Activated T-cell treated with anti-CD3 and anti-CD28 coated beads, Interleukin-2, amount 50 U/mL, for 4 hours (primary cell): ENCODE results near the gene BRD3. TPM values are rescaled to one million over a fixed set of nuclear protein-coding genes. Genes with fewer than 3 reads are reported as not detected.
"Not testable (repeated sequence)": the region's sequence is repeated elsewhere in the genome, so short reads cannot be mapped to it uniquely, and the experiment has no call there.

Experiments
- ATAC-seq, 2 donors: fragments of 200-7000 bp; cut with Tn5 transposase; one replicate each; pipeline ENCODE4 v1.10.0; 2021
- DNase-seq: peaks from one replicate; pipeline ENCODE4 v3.0.0-alpha.2; 2020
- H3K27me3 Mint-ChIP-seq: one replicate; pipeline ENCODE4 v1.8.0; 2021; ENCODE audit warnings: low read depth, mixed read lengths
- H3K36me3 Mint-ChIP-seq: one replicate; pipeline ENCODE4 v1.8.0; 2022; ENCODE audit warnings: mixed read lengths; ENCODE audit not compliant: insufficient read depth
- H3K4me1 Mint-ChIP-seq: one replicate; pipeline ENCODE4 v1.8.0; 2021; ENCODE audit warnings: low read depth, mixed read lengths
- H3K4me3 Mint-ChIP-seq: one replicate; pipeline ENCODE4 v1.8.0; 2021; ENCODE audit warnings: mild to moderate bottlenecking, moderate library complexity, mixed read lengths
- H3K9me3 Mint-ChIP-seq: one replicate; pipeline ENCODE4 v1.8.0; 2021; ENCODE audit warnings: mixed read lengths
- total RNA-seq, 3 donors: library from RNA; stranded (reverse); gene quantifications; one replicate each; pipeline ENCODE4 v1.2.1, GENCODE V29; 2021

BRD3 gene
- total RNA-seq, 3 donors from 2014 or later: 29.3 to 38.2 (median 32.4) TPM

- peaks cover 5% of the 10 kb centered on the region for H3K4me1 Mint-ChIP-seq
- H3K9me3 Mint-ChIP-seq: peaks cover 7% of the 10 kb centered on the region
- no peak overlapping the region for H3K4me3 Mint-ChIP-seq
- DNase-seq (no peak), ATAC-seq (no peak)
- H3K36me3 Mint-ChIP-seq: no peaks in the 10 kb centered on the region
- H3K27me3 Mint-ChIP-seq: peaks cover 19% of the 10 kb centered on the region
Measured at GRCh38 chr9:134073500-134073899, 5.7 kb upstream of the BRD3 start.

GRCh38 chr9:134072683-134073082, 4.9 kb upstream of the BRD3 start:
- H3K9me3 Mint-ChIP-seq, DNase-seq, H3K36me3 Mint-ChIP-seq, H3K4me1 Mint-ChIP-seq, ATAC-seq, H3K4me3 Mint-ChIP-seq: not testable (repeated sequence)
- peaks cover 19% of the 10 kb centered on the region for H3K27me3 Mint-ChIP-seq

- peaks cover 19% of the 10 kb centered on the region for H3K27me3 Mint-ChIP-seq
- H3K36me3 Mint-ChIP-seq: no peaks in the 10 kb centered on the region
- H3K4me3 Mint-ChIP-seq: no peak overlapping the region
- ATAC-seq (no peak), DNase-seq (no peak)
- peaks cover 10% of the 10 kb centered on the region for H3K4me1 Mint-ChIP-seq
- peaks cover under 1% of the 10 kb centered on the region for H3K9me3 Mint-ChIP-seq
Measured at GRCh38 chr9:134071149-134071548, 3.3 kb upstream of the BRD3 start.

GRCh38 chr9:134069480-134070399, 1.9 kb upstream of the BRD3 start:
- DNase-seq (no peak), ATAC-seq (no peak)
- peak overlapping the region; percentile 83 for H3K4me3 Mint-ChIP-seq
- H3K4me1 Mint-ChIP-seq: peaks cover 23% of the 10 kb centered on the region
- no peaks in the 10 kb centered on the region for H3K9me3 Mint-ChIP-seq
- no peaks in the 10 kb centered on the region for H3K36me3 Mint-ChIP-seq
- peaks cover 19% of the 10 kb centered on the region for H3K27me3 Mint-ChIP-seq

GRCh38 chr9:134068744-134069479, 1.1 kb upstream of the BRD3 start:
- ATAC-seq: no peak
- Mint-ChIP-seq H3K4me1 (peaks cover 27% of the 10 kb centered on the region), H3K36me3 (no peaks in the 10 kb centered on the region), H3K27me3 (peaks cover 19% of the 10 kb centered on the region), H3K9me3 (no peaks in the 10 kb centered on the region), H3K4me3 (peak overlapping the region; percentile 83)
- no peak for DNase-seq

GRCh38 chr9:134066913-134067851, 644 bp downstream of the BRD3 start:
- Mint-ChIP-seq H3K36me3 (peaks cover 3% of the 10 kb centered on the region), H3K4me3 (peak overlapping the region; percentile 86), H3K27me3 (peaks cover 16% of the 10 kb centered on the region), H3K9me3 (no peaks in the 10 kb centered on the region), H3K4me1 (peaks cover 41% of the 10 kb centered on the region)
- DNase-seq: peak; percentile 29
- ATAC-seq: peak; percentile 7 to 11

GRCh38 chr9:134066526-134066912, 1.3 kb downstream of the BRD3 start:
- DNase-seq (no peak), ATAC-seq (no peak)
- H3K9me3 Mint-ChIP-seq: no peaks in the 10 kb centered on the region
- H3K27me3 Mint-ChIP-seq: peaks cover 13% of the 10 kb centered on the region
- peaks cover 3% of the 10 kb centered on the region for H3K36me3 Mint-ChIP-seq
- H3K4me3 Mint-ChIP-seq: peak overlapping the region; percentile 86
- H3K4me1 Mint-ChIP-seq: peaks cover 42% of the 10 kb centered on the region

GRCh38 chr9:134065612-134066419, 2.0 kb downstream of the BRD3 start:
- Mint-ChIP-seq H3K27me3 (peaks cover 11% of the 10 kb centered on the region), H3K36me3 (peaks cover 3% of the 10 kb centered on the region), H3K4me3 (peak overlapping the region; percentile 86), H3K4me1 (peaks cover 49% of the 10 kb centered on the region), H3K9me3 (no peaks in the 10 kb centered on the region)
- DNase-seq (peak; percentile 44), ATAC-seq (peak; percentile 41 to 49)

GRCh38 chr9:134064711-134065110, 3.1 kb downstream of the BRD3 start:
- Mint-ChIP-seq H3K4me3 (no peak overlapping the region), H3K4me1 (peaks cover 59% of the 10 kb centered on the region), H3K9me3 (no peaks in the 10 kb centered on the region), H3K36me3 (peaks cover 3% of the 10 kb centered on the region), H3K27me3 (peaks cover 3% of the 10 kb centered on the region)
- DNase-seq (no peak), ATAC-seq (no peak)

GRCh38 chr9:134063571-134064450, 4.0 kb downstream of the BRD3 start:
- Mint-ChIP-seq H3K4me3 (no peak overlapping the region), H3K27me3 (no peaks in the 10 kb centered on the region), H3K36me3 (peaks cover 3% of the 10 kb centered on the region), H3K9me3 (no peaks in the 10 kb centered on the region), H3K4me1 (peaks cover 57% of the 10 kb centered on the region)
- ATAC-seq: no peak
- DNase-seq: no peak

GRCh38 chr9:134063088-134063570, 4.7 kb downstream of the BRD3 start:
- H3K4me1 Mint-ChIP-seq: peaks cover 60% of the 10 kb centered on the region
- peaks cover 3% of the 10 kb centered on the region for H3K36me3 Mint-ChIP-seq
- H3K4me3 Mint-ChIP-seq: no peak overlapping the region
- H3K27me3 Mint-ChIP-seq: no peaks in the 10 kb centered on the region
- DNase-seq (no peak), ATAC-seq (no peak)
- no peaks in the 10 kb centered on the region for H3K9me3 Mint-ChIP-seq

- DNase-seq: no peak
- H3K4me1 Mint-ChIP-seq: peaks cover 60% of the 10 kb centered on the region
- H3K9me3 Mint-ChIP-seq: no peaks in the 10 kb centered on the region
- no peaks in the 10 kb centered on the region for H3K27me3 Mint-ChIP-seq
- H3K36me3 Mint-ChIP-seq: peaks cover 3% of the 10 kb centered on the region
- ATAC-seq: no peak
- H3K4me3 Mint-ChIP-seq: no peak overlapping the region
Measured at GRCh38 chr9:134062461-134063087, 5.3 kb downstream of the BRD3 start.
